H1 (cell line): ENCODE results near the gene ANKRD11. TPM values are rescaled to one million over a fixed set of nuclear protein-coding genes. Genes with fewer than 3 reads are reported as not detected.

Source experiments
- CTCF ChIA-PET: fragments of 300-600 bp; sonication (Branson Sonifier 250); formaldehyde crosslinking; loops from one replicate; lab custom pipeline; 2021; ENCODE audit not compliant: partially characterized antibody; lab: Charles Lee
- POLR2A ChIA-PET: fragments of 300-600 bp; sonication (Branson Sonifier 250); formaldehyde crosslinking; loops from one replicate; lab custom pipeline; 2021; ENCODE audit warnings: inconsistent platforms; ENCODE audit not compliant: partially characterized antibody; lab: Charles Lee
- DNase-seq, 2 experiments: peaks; one replicate each; pipeline versions ENCODE4 v3.0.0 to v3.0.0-alpha.2; 2010 to 2022; ENCODE audit warnings: low spot score in 2 of 2, low read depth in 1 of 2, mixed read lengths in 1 of 2
- FAIRE-seq: peaks from 2 replicates; lab custom pipeline; 2011; peaks lifted over from hg19 to GRCh38; lab: Jason Lieb, UNC
- H2AFZ ChIP-seq: 2 replicates; pipeline ENCODE4 v1.8.1; 2012; ENCODE audit warnings: low read length, inconsistent platforms
- H2AK5ac ChIP-seq: 2 replicates; pipeline ENCODE4 v1.6.1; 2013; ENCODE audit warnings: low read depth, low read length
- H2BK120ac ChIP-seq: replicated peaks from 2 replicates; pipeline ENCODE3; 2013; ENCODE audit warnings: low read depth, low read length, inconsistent platforms
- H2BK12ac ChIP-seq: 2 replicates; pipeline ENCODE4 v1.6.1; 2013; ENCODE audit warnings: low read depth, low read length
- H2BK15ac ChIP-seq: 2 replicates; pipeline ENCODE4 v1.6.1; 2013; ENCODE audit warnings: low read length
- H2BK20ac ChIP-seq: 2 replicates; pipeline ENCODE4 v1.6.1; 2013; ENCODE audit warnings: low read length
- H2BK5ac ChIP-seq: 2 replicates; pipeline ENCODE4 v1.6.1; 2013; ENCODE audit warnings: low read depth, low read length
- H3K14ac ChIP-seq: 2 replicates; pipeline ENCODE4 v1.6.1; 2013; ENCODE audit warnings: inconsistent platforms; ENCODE audit not compliant: insufficient read length
- H3K18ac ChIP-seq: 2 replicates; pipeline ENCODE4 v1.6.1; 2013; ENCODE audit warnings: low read length; ENCODE audit errors: extremely low read depth
- H3K23ac ChIP-seq: 2 replicates; pipeline ENCODE4 v1.6.1; 2013; ENCODE audit warnings: inconsistent platforms; ENCODE audit not compliant: insufficient read length
- H3K23me2 ChIP-seq: 2 replicates; pipeline ENCODE4 v1.6.1; 2013; ENCODE audit warnings: low read depth, low read length
- H3K27ac ChIP-seq: 2 replicates; pipeline ENCODE4 v1.6.1; 2011; ENCODE audit warnings: low read depth, low read length, inconsistent platforms
- H3K27me3 ChIP-seq, 4 experiments: replicated peaks in 1 of 4; 1 replicate in 1 of 4; 2 replicates in 3 of 4; pipeline versions ENCODE4 v1.6.1 to v1.8.1; 2011 to 2013; ENCODE audit warnings: low read length in 3 of 4, mild to moderate bottlenecking in 3 of 4, inconsistent platforms in 2 of 4, mixed read lengths in 2 of 4, moderate library complexity in 1 of 4; ENCODE audit not compliant: control insufficient read depth in 3 of 4, insufficient read depth in 3 of 4; ENCODE audit errors: extremely low read depth in 1 of 4
- H3K36me3 ChIP-seq, 4 experiments: 2 replicates each; pipeline versions ENCODE4 v1.6.1 to v1.8.1; 2011 to 2013; ENCODE audit warnings: mild to moderate bottlenecking in 4 of 4, low read length in 3 of 4, moderate library complexity in 2 of 4, control low read depth in 1 of 4, inconsistent platforms in 1 of 4; ENCODE audit not compliant: insufficient read depth in 4 of 4, control insufficient read depth in 2 of 4
- H3K4ac ChIP-seq: replicated peaks from 2 replicates; pipeline ENCODE3; 2013; ENCODE audit warnings: low read length, low read depth, mixed read lengths, inconsistent platforms; ENCODE audit not compliant: insufficient read length
- H3K4me1 ChIP-seq, 4 experiments: replicated peaks in 1 of 4; 1 replicate in 1 of 4; 2 replicates in 3 of 4; pipeline versions ENCODE4 v1.6.1 to v1.8.1; 2011 to 2013; ENCODE audit warnings: low read length in 3 of 4, inconsistent platforms in 2 of 4, mixed read lengths in 1 of 4; ENCODE audit not compliant: insufficient read depth in 4 of 4, control insufficient read depth in 3 of 4
- H3K4me2 ChIP-seq, 2 experiments: 2 replicates each; pipeline versions ENCODE4 v1.6.1 to v1.8.1; 2011 to 2013; ENCODE audit warnings: low read depth in 2 of 2, low read length in 2 of 2, control low read depth in 1 of 2, inconsistent platforms in 1 of 2, mild to moderate bottlenecking in 1 of 2; ENCODE audit not compliant: insufficient read depth in 1 of 2
- H3K4me3 ChIP-seq, 4 experiments: fragments of 200-600, 300-600 bp in 1 of 4; sonication (generic), shearing (Covaris generic), sonication (Bioruptor Twin) in 1 of 4; 2 replicates each; pipeline versions ENCODE4 v1.5.1 to v1.8.1; 2011 to 2016; ENCODE audit warnings: low read length in 4 of 4, low read depth in 3 of 4, control low read depth in 2 of 4, inconsistent platforms in 2 of 4, mild to moderate bottlenecking in 2 of 4, mixed read lengths in 1 of 4, moderate library complexity in 1 of 4; ENCODE audit not compliant: insufficient read depth in 2 of 4; ENCODE audit errors: extremely low read depth in 1 of 4
- H3K56ac ChIP-seq: replicated peaks from 2 replicates; pipeline ENCODE3; 2013; ENCODE audit warnings: low read depth, mild to moderate bottlenecking, mixed read lengths, low read length, inconsistent platforms; ENCODE audit not compliant: insufficient read length
- H3K79me1 ChIP-seq: 2 replicates; pipeline ENCODE4 v1.6.1; 2013; ENCODE audit warnings: low read depth, low read length, control low read depth
- H3K79me2 ChIP-seq, 2 experiments: 2 replicates each; pipeline versions ENCODE4 v1.6.1 to v1.8.1; 2012 to 2013; ENCODE audit warnings: low read length in 2 of 2, mild to moderate bottlenecking in 2 of 2, inconsistent platforms in 1 of 2; ENCODE audit not compliant: insufficient read depth in 2 of 2, control insufficient read depth in 1 of 2
- H3K9ac ChIP-seq, 4 experiments: replicated peaks in 1 of 4; 1 replicate in 1 of 4; 2 replicates in 3 of 4; pipeline versions ENCODE4 v1.6.1 to v1.8.1; 2011 to 2013; ENCODE audit warnings: low read depth in 3 of 4, low read length in 3 of 4, control low read depth in 2 of 4, mild to moderate bottlenecking in 2 of 4, moderate library complexity in 2 of 4, inconsistent platforms in 1 of 4; ENCODE audit errors: extremely low read depth in 1 of 4
- H3K9me3 ChIP-seq, 2 experiments: 2 replicates each; pipeline versions ENCODE4 v1.6.1 to v1.8.1; 2012 to 2013; ENCODE audit warnings: mild to moderate bottlenecking in 2 of 2, moderate library complexity in 2 of 2, control low read depth in 1 of 2, inconsistent platforms in 1 of 2, low read depth in 1 of 2, low read length in 1 of 2, mixed read lengths in 1 of 2; ENCODE audit not compliant: insufficient read depth in 2 of 2
- H4K20me1 ChIP-seq, 2 experiments: replicated peaks in 1 of 2; 2 replicates each; pipeline versions ENCODE3 to v1.8.1; 2011 to 2013; ENCODE audit warnings: inconsistent platforms in 2 of 2, low read length in 2 of 2, mild to moderate bottlenecking in 1 of 2; ENCODE audit not compliant: insufficient read depth in 2 of 2, control insufficient read depth in 1 of 2
- H4K5ac ChIP-seq: 2 replicates; pipeline ENCODE4 v1.6.1; 2013; ENCODE audit warnings: low read length, low read depth, mixed read lengths, inconsistent platforms; ENCODE audit not compliant: insufficient read length
- H4K8ac ChIP-seq: 2 replicates; pipeline ENCODE4 v1.8.0; 2013; ENCODE audit warnings: mild to moderate bottlenecking, moderate library complexity, low read length, inconsistent platforms; ENCODE audit not compliant: insufficient read depth; ENCODE audit errors: extremely low read depth
- H4K91ac ChIP-seq: replicated peaks from 2 replicates; pipeline ENCODE3; 2013; ENCODE audit warnings: low read length, mixed read lengths, inconsistent platforms; ENCODE audit not compliant: insufficient read length
- RFX5 ChIP-seq: IDR thresholded peaks from 2 replicates; pipeline ENCODE4 v1.6.1; 2011; ENCODE audit warnings: low read depth, low read length, improper control_type of control experiment, borderline replicate concordance
- whole genome bisulfite sequencing, 2 experiments: shearing (Covaris generic) in 1 of 2; methylation state at CpG; one replicate each; pipeline versions ENCODE4 v1.1.6 to v1.1.7; 2013 to 2015; ENCODE audit warnings: low lambda C conversion rate in 2 of 2, mixed read lengths in 2 of 2, inconsistent platforms in 1 of 2, low coverage in 1 of 2, missing lambda C conversion rate in 1 of 2; ENCODE audit not compliant: insufficient replicate concordance in 2 of 2, insufficient coverage in 1 of 2, insufficient read length in 1 of 2; ENCODE audit errors: extremely low coverage in 1 of 2, missing lambda C conversion rate in 1 of 2; 5-methylcytosine and 5-hydroxymethylcytosine counted together
- polyA plus RNA-seq, 7 experiments: library from polyadenylated mRNA; depleted of rRNA in 3 of 7; stranded (reverse) in 5 of 7; unstranded in 2 of 7; fragments of >200 nt in 5 of 7; fragments of 200-250 nt in 2 of 7; gene quantifications; 1 replicate in 5 of 7; 2 replicates in 1 of 7; 4 replicates in 1 of 7; pipeline versions ENCODE4 v1.2.1 to v1.2.3, GENCODE V29; 2011 to 2013; ENCODE audit warnings: missing spikeins in 2 of 7, mixed read lengths in 2 of 7
- total RNA-seq: library from RNA; stranded (reverse); fragmentation: NEBNext Ultra II Directional; extraction: Animal tissue kit (Norgen Biotek cat#: 25700); gene quantifications from 2 replicates; pipeline ENCODE4 v1.2.1, GENCODE V29; 2021
- TF ChIP-seq, protein P1 (sequence below), 3 experiments: IDR thresholded peaks; 1 replicate in 2 of 3; 2 replicates in 1 of 3; pipeline versions ENCODE4 v1.5.1 to v1.6.1; 2011; ENCODE audit warnings: low read length in 3 of 3, mild to moderate bottlenecking in 3 of 3, inconsistent platforms in 2 of 3, low read depth in 1 of 3, moderate library complexity in 1 of 3; ENCODE audit not compliant: insufficient read depth in 1 of 3; ENCODE audit errors: control extremely low read depth in 1 of 3

ANKRD11 gene
- total and polyA plus RNA-seq, 2 of the 8 experiments (the other 6 are each of a cell fraction or from before 2014, with no cell fraction given) = 46.5 to 142 TPM

DNA sequence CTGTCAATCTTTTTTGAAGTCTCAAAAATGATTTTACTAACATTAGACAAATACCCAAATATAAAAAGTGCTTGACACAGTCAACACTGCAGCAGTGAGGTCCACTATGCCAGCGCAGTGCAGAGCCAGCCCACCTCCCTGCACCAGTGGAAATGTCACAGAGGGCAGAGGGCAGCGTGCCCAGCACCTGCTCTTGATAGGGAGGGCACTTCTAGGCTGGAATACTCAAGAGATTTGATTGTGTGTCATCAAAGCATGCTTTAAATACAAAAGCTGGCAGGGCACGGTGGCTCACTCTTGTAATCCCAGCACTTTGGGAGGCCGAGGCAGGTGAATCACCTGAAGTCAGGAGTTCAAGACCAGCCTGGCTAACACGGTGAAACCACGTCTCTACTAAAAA, 136.0 kb downstream of the ANKRD11 start:
- 91% methylated on average over 6 of the region's 6 CpGs; no CpG with 5 or more reads in 1 of the 2 experiments for WGBS, 2 experiments
- H3K27ac ChIP-seq = no peak overlapping the region
- H3K79me1 ChIP-seq = peaks cover 26% of the 10 kb centered on the region
- H3K14ac ChIP-seq = no peak overlapping the region
- FAIRE-seq = no peak
- H3K23ac ChIP-seq = no peak overlapping the region
- H2AFZ ChIP-seq = no peak overlapping the region
- H3K4ac ChIP-seq = no peak overlapping the region
- H3K79me2 ChIP-seq = peaks cover 19 to 98% of the 10 kb centered on the region in 2 experiments
- no peak overlapping the region for H2AK5ac ChIP-seq
- POLR2A ChIA-PET = interaction anchor here (0.8 to 1.7 kb wide), 2 partner anchors 14 to 131 kb away, joined by 3 to 5 read pairs; no protein-coding TSS in a partner anchor
- TF ChIP-seq, protein P1, sequence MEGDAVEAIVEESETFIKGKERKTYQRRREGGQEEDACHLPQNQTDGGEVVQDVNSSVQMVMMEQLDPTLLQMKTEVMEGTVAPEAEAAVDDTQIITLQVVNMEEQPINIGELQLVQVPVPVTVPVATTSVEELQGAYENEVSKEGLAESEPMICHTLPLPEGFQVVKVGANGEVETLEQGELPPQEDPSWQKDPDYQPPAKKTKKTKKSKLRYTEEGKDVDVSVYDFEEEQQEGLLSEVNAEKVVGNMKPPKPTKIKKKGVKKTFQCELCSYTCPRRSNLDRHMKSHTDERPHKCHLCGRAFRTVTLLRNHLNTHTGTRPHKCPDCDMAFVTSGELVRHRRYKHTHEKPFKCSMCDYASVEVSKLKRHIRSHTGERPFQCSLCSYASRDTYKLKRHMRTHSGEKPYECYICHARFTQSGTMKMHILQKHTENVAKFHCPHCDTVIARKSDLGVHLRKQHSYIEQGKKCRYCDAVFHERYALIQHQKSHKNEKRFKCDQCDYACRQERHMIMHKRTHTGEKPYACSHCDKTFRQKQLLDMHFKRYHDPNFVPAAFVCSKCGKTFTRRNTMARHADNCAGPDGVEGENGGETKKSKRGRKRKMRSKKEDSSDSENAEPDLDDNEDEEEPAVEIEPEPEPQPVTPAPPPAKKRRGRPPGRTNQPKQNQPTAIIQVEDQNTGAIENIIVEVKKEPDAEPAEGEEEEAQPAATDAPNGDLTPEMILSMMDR (IDR thresholded peaks at IDR 0.05; ENCODE audit: control extremely low read depth in 1 of 3, insufficient read depth in 1 of 3, low read depth in 1 of 3, low read length in 3 of 3) = no peak
- TF ChIP-seq RFX5 = no peak
- TF ChIP-seq, all 59 proteins: peak for 0
- no peak overlapping the region for H3K4me2 ChIP-seq
- CTCF ChIA-PET = interaction anchor here (0.8 to 1.7 kb wide), 6 partner anchors 10 to 65 kb away, joined by 3 to 6 read pairs (median 4); no protein-coding TSS in a partner anchor
- no peaks in the 10 kb centered on the region for H3K9me3 ChIP-seq
- no peaks in the 10 kb centered on the region for H3K23me2 ChIP-seq
- no peak overlapping the region for H3K56ac ChIP-seq
- H3K4me3 ChIP-seq = no peak overlapping the region
- no peaks in the 10 kb centered on the region; a peak in 1 of 8 replicates for H3K36me3 ChIP-seq
- no peaks in the 10 kb centered on the region for H3K27me3 ChIP-seq
- H2BK5ac ChIP-seq = no peak overlapping the region
- no peak overlapping the region for H3K18ac ChIP-seq
- H2BK15ac ChIP-seq = no peak overlapping the region
- no peak overlapping the region for H4K8ac ChIP-seq
- peaks cover 54% of the 10 kb centered on the region in 2 experiments for H4K20me1 ChIP-seq
- no peak overlapping the region for H2BK20ac ChIP-seq
- H3K4me1 ChIP-seq = peaks cover 0 to 14% (median 3%) of the 10 kb centered on the region in 4 experiments; a peak in 5 of 7 replicates
- H2BK12ac ChIP-seq = no peak overlapping the region
- H4K91ac ChIP-seq = no peak overlapping the region
- no peak for DNase-seq
- H3K9ac ChIP-seq = no peak overlapping the region
- H2BK120ac ChIP-seq = no peak overlapping the region
- H4K5ac ChIP-seq = no peak overlapping the region
